ENCODE results near the gene BCO1.

- TF ChIP-seq POLR2A (IDR thresholded peaks at IDR 0.05) (no peak), CTCF (IDR thresholded peaks at IDR 0.05) (no peak)
These were observed 80.2 kb downstream of the BCO1 start for GRCh38 chr16:81318711-81319110.

Measured in heart left ventricle (tissue), 13 donors.